Measurements from ENCODE around the gene FAM90A26. TPM values are rescaled to one million over a fixed set of nuclear protein-coding genes. Genes with fewer than 3 reads are reported as not detected.
"Not testable (repeated sequence)": the region's sequence is repeated elsewhere in the genome, so short reads cannot be mapped to it uniquely, and the experiment has no call there.

Gene FAM90A26
- polyA plus RNA-seq, 1 donor, result not detected

- Histone ChIP-seq H3K27ac (ENCODE audit: low read length) (no peak overlapping the region), H3K27me3 (ENCODE audit: control insufficient read depth, insufficient read depth, low read length) (no peaks in the 10 kb centered on the region), H3K36me3 (ENCODE audit: control insufficient read depth, insufficient read depth, low read length) (no peaks in the 10 kb centered on the region), H3K9me3 (ENCODE audit: control insufficient read depth, low read depth, low read length) (no peaks in the 10 kb centered on the region), H3K4me3 (ENCODE audit: low read length) (no peak overlapping the region), H3K4me1 (ENCODE audit: control insufficient read depth, insufficient read depth, low read length) (no peaks in the 10 kb centered on the region)
- WGBS (ENCODE audit: insufficient coverage, low lambda C conversion rate), result no CpG with 5 or more reads among the region's 27 CpGs
- DNase-seq, result no peak
Measured at GRCh38 chr4:9143421-9144080, 26.7 kb upstream of the FAM90A26 start.

- Histone ChIP-seq H3K4me1 (ENCODE audit: control insufficient read depth, insufficient read depth, low read length) (no peaks in the 10 kb centered on the region), H3K27me3 (ENCODE audit: control insufficient read depth, insufficient read depth, low read length) (no peaks in the 10 kb centered on the region), H3K9me3 (ENCODE audit: control insufficient read depth, low read depth, low read length) (no peaks in the 10 kb centered on the region), H3K27ac (ENCODE audit: low read length) (no peak overlapping the region), H3K36me3 (ENCODE audit: control insufficient read depth, insufficient read depth, low read length) (no peaks in the 10 kb centered on the region), H3K4me3 (ENCODE audit: low read length) (no peak overlapping the region)
- DNase-seq, result no peak
- no CpG with 5 or more reads among the region's 9 CpGs for WGBS (ENCODE audit: insufficient coverage, low lambda C conversion rate)
Measured at GRCh38 chr4:9146967-9147366, 23.2 kb upstream of the FAM90A26 start.

- H3K4me3 ChIP-seq (ENCODE audit: low read length); H3K4me1 ChIP-seq (ENCODE audit: control insufficient read depth, insufficient read depth, low read length); DNase-seq; H3K36me3 ChIP-seq (ENCODE audit: control insufficient read depth, insufficient read depth, low read length); H3K27me3 ChIP-seq (ENCODE audit: control insufficient read depth, insufficient read depth, low read length); H3K9me3 ChIP-seq (ENCODE audit: control insufficient read depth, low read depth, low read length); H3K27ac ChIP-seq (ENCODE audit: low read length): not testable (repeated sequence)
- no CpG with 5 or more reads among the region's 4 CpGs for WGBS (ENCODE audit: insufficient coverage, low lambda C conversion rate)
Measured at GRCh38 chr4:9147368-9147767, 22.8 kb upstream of the FAM90A26 start.

GRCh38 chr4:9148611-9149409, 21.4 kb upstream of the FAM90A26 start:
- H3K4me1 ChIP-seq (ENCODE audit: control insufficient read depth, insufficient read depth, low read length); H3K9me3 ChIP-seq (ENCODE audit: control insufficient read depth, low read depth, low read length); H3K36me3 ChIP-seq (ENCODE audit: control insufficient read depth, insufficient read depth, low read length); H3K27me3 ChIP-seq (ENCODE audit: control insufficient read depth, insufficient read depth, low read length); H3K27ac ChIP-seq (ENCODE audit: low read length); DNase-seq; H3K4me3 ChIP-seq (ENCODE audit: low read length): not testable (repeated sequence)
- WGBS (ENCODE audit: insufficient coverage, low lambda C conversion rate), result 100% methylated on average over 1 of the region's 7 CpGs

- H3K9me3 ChIP-seq (ENCODE audit: control insufficient read depth, low read depth, low read length); H3K36me3 ChIP-seq (ENCODE audit: control insufficient read depth, insufficient read depth, low read length); H3K27me3 ChIP-seq (ENCODE audit: control insufficient read depth, insufficient read depth, low read length); H3K4me1 ChIP-seq (ENCODE audit: control insufficient read depth, insufficient read depth, low read length): not testable (repeated sequence)
- Histone ChIP-seq H3K27ac (ENCODE audit: low read length) (peak overlapping the region; percentile 93), H3K4me3 (ENCODE audit: low read length) (peak overlapping the region; percentile 76)
- no CpG with 5 or more reads among the region's 12 CpGs for WGBS (ENCODE audit: insufficient coverage, low lambda C conversion rate)
- peak in 1 of 2 donors; percentile 61 for DNase-seq
Measured at GRCh38 chr4:9151809-9152179, 18.4 kb upstream of the FAM90A26 start.

GRCh38 chr4:9152180-9153007, 17.8 kb upstream of the FAM90A26 start:
- peak; percentile 96 to 97 for DNase-seq
- WGBS (ENCODE audit: insufficient coverage, low lambda C conversion rate), result no CpG with 5 or more reads among the region's 63 CpGs
- not testable (repeated sequence) for H3K36me3 ChIP-seq (ENCODE audit: control insufficient read depth, insufficient read depth, low read length); H3K4me1 ChIP-seq (ENCODE audit: control insufficient read depth, insufficient read depth, low read length); H3K27me3 ChIP-seq (ENCODE audit: control insufficient read depth, insufficient read depth, low read length); H3K9me3 ChIP-seq (ENCODE audit: control insufficient read depth, low read depth, low read length)
- peak overlapping the region; percentile 93 for H3K27ac ChIP-seq (ENCODE audit: low read length)
- H3K4me3 ChIP-seq (ENCODE audit: low read length), result peak overlapping the region; percentile 76

- not testable (repeated sequence) for H3K27me3 ChIP-seq (ENCODE audit: control insufficient read depth, insufficient read depth, low read length); H3K9me3 ChIP-seq (ENCODE audit: control insufficient read depth, low read depth, low read length); H3K4me1 ChIP-seq (ENCODE audit: control insufficient read depth, insufficient read depth, low read length); H3K36me3 ChIP-seq (ENCODE audit: control insufficient read depth, insufficient read depth, low read length)
- Histone ChIP-seq H3K4me3 (ENCODE audit: low read length) (peak overlapping the region; percentile 46), H3K27ac (ENCODE audit: low read length) (peak overlapping the region; percentile 75)
- WGBS (ENCODE audit: insufficient coverage, low lambda C conversion rate), result no CpG with 5 or more reads among the region's 53 CpGs
- peak; percentile 98 to 99 for DNase-seq
Measured at GRCh38 chr4:9153008-9153570, 17.1 kb upstream of the FAM90A26 start.

GRCh38 chr4:9153571-9154157, 16.5 kb upstream of the FAM90A26 start:
- no CpG with 5 or more reads among the region's 27 CpGs for WGBS (ENCODE audit: insufficient coverage, low lambda C conversion rate)
- H3K27me3 ChIP-seq (ENCODE audit: control insufficient read depth, insufficient read depth, low read length); H3K36me3 ChIP-seq (ENCODE audit: control insufficient read depth, insufficient read depth, low read length); H3K4me1 ChIP-seq (ENCODE audit: control insufficient read depth, insufficient read depth, low read length); H3K9me3 ChIP-seq (ENCODE audit: control insufficient read depth, low read depth, low read length): not testable (repeated sequence)
- H3K27ac ChIP-seq (ENCODE audit: low read length), result peak overlapping the region; percentile 75
- H3K4me3 ChIP-seq (ENCODE audit: low read length), result peak overlapping the region; percentile 46
- peak in 1 of 2 donors; percentile 20 for DNase-seq

- not testable (repeated sequence) for H3K27ac ChIP-seq (ENCODE audit: low read length)
- WGBS (ENCODE audit: insufficient coverage, low lambda C conversion rate), result no CpG with 5 or more reads among the region's 12 CpGs
Measured at GRCh38 chr4:9155101-9155886, 14.9 kb upstream of the FAM90A26 start.

More at GRCh38 chr4:9155101-9155886, 14.9 kb upstream of the FAM90A26 start:
- not testable (repeated sequence) for H3K36me3 ChIP-seq (ENCODE audit: control insufficient read depth, insufficient read depth, low read length); DNase-seq; H3K4me3 ChIP-seq (ENCODE audit: low read length); H3K4me1 ChIP-seq (ENCODE audit: control insufficient read depth, insufficient read depth, low read length); H3K27me3 ChIP-seq (ENCODE audit: control insufficient read depth, insufficient read depth, low read length); H3K9me3 ChIP-seq (ENCODE audit: control insufficient read depth, low read depth, low read length)

Data from large intestine (tissue), 3 donors.